ENCODE results near the gene CDC37L1. TPM values are rescaled to one million over a fixed set of nuclear protein-coding genes. Genes with fewer than 3 reads are reported as not detected.
A peak's percentile ranks its signal among the peaks of the same experiment; 100 is the strongest.

CDC37L1 gene
- total and polyA plus RNA-seq, 2 donors (not counting 1 experiment from before 2014, with no cell fraction given), result 15.2 to 16.7 TPM

- H3K79me2 ChIP-seq (ENCODE audit: control insufficient read depth, insufficient read depth, low read length), result peaks cover 32% of the 10 kb centered on the region
- no peak overlapping the region for H3K4me3 ChIP-seq (replicated peaks in 1 of 4; ENCODE audit: control extremely low read depth in 1 of 4, insufficient read depth in 1 of 4, low read depth in 3 of 4, low read length in 4 of 4)
These were observed 53.5 kb downstream of the CDC37L1 start for GRCh38 chr9:4732890-4733289.

GRCh38 chr9:4734150-4734549 lies 54.8 kb downstream of the CDC37L1 start:
- Histone ChIP-seq H3K4me1 (ENCODE audit: control insufficient read depth, extremely low read depth, insufficient read depth, low read length) (no peaks in the 10 kb centered on the region), H3K4me2 (ENCODE audit: extremely low read depth, insufficient read depth, low read length) (no peak overlapping the region), H3K27me3 (ENCODE audit: control insufficient read depth, insufficient read depth, low read length) (no peaks in the 10 kb centered on the region), H3K79me2 (ENCODE audit: control insufficient read depth, insufficient read depth, low read length) (peaks cover 42% of the 10 kb centered on the region), H3K4me3 (replicated peaks in 1 of 4; ENCODE audit: control extremely low read depth in 1 of 4, insufficient read depth in 1 of 4, low read depth in 3 of 4, low read length in 4 of 4) (no peak overlapping the region), H3K36me3 (ENCODE audit: control insufficient read depth, insufficient read depth, low read length) (no peaks in the 10 kb centered on the region), H3K9me3 (ENCODE audit: control insufficient read depth, insufficient read depth, low read depth, low read length) (no peaks in the 10 kb centered on the region), H3K9ac (ENCODE audit: insufficient read depth, low read length) (no peak overlapping the region), H3K27ac (ENCODE audit: insufficient read depth, low read length) (no peak overlapping the region), H4K20me1 (ENCODE audit: control insufficient read depth, extremely low read depth, insufficient read depth, low read length) (no peaks in the 10 kb centered on the region), H2AFZ (ENCODE audit: low read length) (no peak overlapping the region)
- TF ChIP-seq EZH2 (IDR thresholded peaks at IDR 0.05; ENCODE audit: low read length, missing control alignments) (no peak), CTCF (conservative IDR thresholded peaks at IDR 0.05 in 1 of 2, IDR thresholded peaks at IDR 0.05 in 1 of 2; ENCODE audit: low read depth in 1 of 2, low read length in 2 of 2) (no peak)
- DNase-seq (ENCODE audit: low read depth in 2 of 2), result no peak

More at GRCh38 chr9:4732890-4733289, 53.5 kb downstream of the CDC37L1 start:
- Histone ChIP-seq H4K20me1 (ENCODE audit: control insufficient read depth, extremely low read depth, insufficient read depth, low read length) (no peaks in the 10 kb centered on the region), H3K27me3 (ENCODE audit: control insufficient read depth, insufficient read depth, low read length) (no peaks in the 10 kb centered on the region), H3K4me1 (ENCODE audit: control insufficient read depth, extremely low read depth, insufficient read depth, low read length) (no peaks in the 10 kb centered on the region), H2AFZ (ENCODE audit: low read length) (no peak overlapping the region), H3K27ac (ENCODE audit: insufficient read depth, low read length) (no peak overlapping the region), H3K36me3 (ENCODE audit: control insufficient read depth, insufficient read depth, low read length) (no peaks in the 10 kb centered on the region), H3K9me3 (ENCODE audit: control insufficient read depth, insufficient read depth, low read depth, low read length) (no peaks in the 10 kb centered on the region), H3K9ac (ENCODE audit: insufficient read depth, low read length) (no peak overlapping the region), H3K4me2 (ENCODE audit: extremely low read depth, insufficient read depth, low read length) (no peak overlapping the region)
- no peak for DNase-seq (ENCODE audit: low read depth in 2 of 2)
- TF ChIP-seq CTCF (conservative IDR thresholded peaks at IDR 0.05 in 1 of 2, IDR thresholded peaks at IDR 0.05 in 1 of 2; ENCODE audit: low read depth in 1 of 2, low read length in 2 of 2) (no peak), EZH2 (IDR thresholded peaks at IDR 0.05; ENCODE audit: low read length, missing control alignments) (no peak)

- H4K20me1 ChIP-seq (ENCODE audit: control insufficient read depth, extremely low read depth, insufficient read depth, low read length), result no peaks in the 10 kb centered on the region
- DNase-seq (ENCODE audit: low read depth in 2 of 2), result no peak
- peak overlapping the region; percentile 83 for H3K4me2 ChIP-seq (ENCODE audit: extremely low read depth, insufficient read depth, low read length)
- no peaks in the 10 kb centered on the region for H3K9me3 ChIP-seq (ENCODE audit: control insufficient read depth, insufficient read depth, low read depth, low read length)
- peaks cover 47% of the 10 kb centered on the region for H3K79me2 ChIP-seq (ENCODE audit: control insufficient read depth, insufficient read depth, low read length)
- TF ChIP-seq EZH2 (IDR thresholded peaks at IDR 0.05; ENCODE audit: low read length, missing control alignments) (no peak), CTCF (conservative IDR thresholded peaks at IDR 0.05 in 1 of 2, IDR thresholded peaks at IDR 0.05 in 1 of 2; ENCODE audit: low read depth in 1 of 2, low read length in 2 of 2) (no peak)
- no peaks in the 10 kb centered on the region for H3K4me1 ChIP-seq (ENCODE audit: control insufficient read depth, extremely low read depth, insufficient read depth, low read length)
- H3K27me3 ChIP-seq (ENCODE audit: control insufficient read depth, insufficient read depth, low read length), result no peaks in the 10 kb centered on the region
- H3K9ac ChIP-seq (ENCODE audit: insufficient read depth, low read length), result no peak overlapping the region
- no peaks in the 10 kb centered on the region for H3K36me3 ChIP-seq (ENCODE audit: control insufficient read depth, insufficient read depth, low read length)
- no peak overlapping the region for H2AFZ ChIP-seq (ENCODE audit: low read length)
- peak overlapping the region; percentile 73 to 95 (median 92) for H3K4me3 ChIP-seq (replicated peaks in 1 of 4; ENCODE audit: control extremely low read depth in 1 of 4, insufficient read depth in 1 of 4, low read depth in 3 of 4, low read length in 4 of 4)
- H3K27ac ChIP-seq (ENCODE audit: insufficient read depth, low read length), result no peak overlapping the region
These were observed 59.7 kb downstream of the CDC37L1 start for GRCh38 chr9:4738866-4739586.
